ENCODE results near the gene RBP3.

GRCh38 chr10:47323636-47324296 is 24.4 kb upstream of the RBP3 start:
- TF ChIP-seq CTCF (conservative IDR thresholded peaks at IDR 0.05), result no peak
- TF ChIP-seq EZH2 (IDR thresholded peaks at IDR 0.05; ENCODE audit: low read depth), result no peak
